Stomach (tissue), 9 donors: ENCODE data around the gene HAND1. TPM values are rescaled to one million over a fixed set of nuclear protein-coding genes. Genes with fewer than 3 reads are reported as not detected.

Experiments used
- DNase-seq, 2 donors: peaks; one replicate each; pipeline versions ENCODE4 v3.0.0 to v3.0.0-alpha.2; 2013 to 2019
- H3K27ac ChIP-seq, 5 donors: fragments of 200-600 bp in 4 of 5; sonication (generic) in 4 of 5; one replicate each; pipeline ENCODE4 v1.5.1; 2013 to 2019; ENCODE audit warnings: mild to moderate bottlenecking in 1 of 5, moderate library complexity in 1 of 5
- H3K27me3 ChIP-seq, 3 donors: fragments of 200-600 bp; sonication (generic); one replicate each; pipeline ENCODE4 v1.5.1; 2017 to 2019; ENCODE audit warnings: mixed run types in 1 of 3
- H3K36me3 ChIP-seq, 4 donors: fragments of 200-600 bp; sonication (generic); 1 replicate in 3 of 4; 2 replicates in 1 of 4; pipeline ENCODE4 v1.5.1; 2016 to 2019
- H3K4me1 ChIP-seq, 4 donors: fragments of 200-600 bp; sonication (generic); one replicate each; pipeline ENCODE4 v1.5.1; 2016 to 2019
- H3K4me3 ChIP-seq, 4 donors: fragments of 200-600 bp; sonication (generic) in 3 of 4; one replicate each; pipeline ENCODE4 v1.5.1; 2016 to 2019; ENCODE audit warnings: mild to moderate bottlenecking in 1 of 4
- H3K9me3 ChIP-seq, 4 donors: fragments of 200-600 bp; sonication (generic); one replicate each; pipeline ENCODE4 v1.5.1; 2016 to 2019
- CTCF ChIP-seq, 7 experiments: fragments of 450-650 bp in 4 of 7; fragments of 200-600 bp in 3 of 7; sonication (generic) in 3 of 7; IDR thresholded peaks; one replicate each; pipeline ENCODE4 v1.5.1; 2016 to 2019; ENCODE audit warnings: antibody characterized with exemption in 7 of 7, control low read depth in 2 of 7, mild to moderate bottlenecking in 1 of 7
- EP300 ChIP-seq: sonication (generic); formaldehyde crosslinking; IDR thresholded peaks from one replicate; pipeline ENCODE4 v1.6.1; 2017; ENCODE audit warnings: antibody characterized with exemption
- POLR2A ChIP-seq, 4 donors: fragments of 450-650 bp; IDR thresholded peaks; one replicate each; pipeline ENCODE4 v1.6.1; 2016; ENCODE audit warnings: antibody characterized with exemption in 4 of 4, control low read depth in 2 of 4, mild to moderate bottlenecking in 1 of 4, moderate library complexity in 1 of 4
- POLR2AphosphoS5 ChIP-seq, 3 donors: sonication (generic); formaldehyde crosslinking; IDR thresholded peaks; one replicate each; pipeline ENCODE4 v1.6.1; 2016; ENCODE audit warnings: antibody characterized with exemption in 3 of 3
- WGBS, 5 donors: extraction: QIAGEN DNeasy Blood & Tissue Kit in 3 of 5; methylation state at CpG; one replicate each; pipeline versions ENCODE4 v1.1.5 to v1.1.7; 2013 to 2018; 5-methylcytosine and 5-hydroxymethylcytosine counted together
- intact Hi-C: fragments of 100-400 bp; cut with DNase I; formaldehyde crosslinking; loops from one replicate; pipeline ENCODE4 v1.15.1; 2023; ENCODE audit warnings: low total_unique reads
- polyA plus RNA-seq, 3 donors: library from polyadenylated mRNA; stranded (reverse); fragments of 200-250 nt; gene quantifications; one replicate each; pipeline ENCODE4 v1.2.3, GENCODE V29; 2013
- total RNA-seq, 5 donors: library from RNA; depleted of rRNA; stranded (reverse); fragments of >200 nt; gene quantifications; one replicate each; pipeline versions ENCODE4 v1.1.0 to v1.2.3, GENCODE V29; 2014 to 2016
- donor health status: healthy with polysubstance abuse.
- donor health status: Bipolar disorder and iron deficiency.
- donor health status: healthy.

Gene HAND1
- total and polyA plus RNA-seq, 8 donors = 32.2 TPM; not detected in 7

GRCh38 chr5:154455585-154455984, 22.4 kb downstream of the HAND1 start:
- Histone ChIP-seq H3K27ac (no peak overlapping the region), H3K9me3 (no peaks in the 10 kb centered on the region), H3K27me3 (no peaks in the 10 kb centered on the region), H3K4me1 (no peaks in the 10 kb centered on the region), H3K4me3 (no peak overlapping the region), H3K36me3 (peaks cover 52 to 96% (median 92%) of the 10 kb centered on the region in 4 donors)
- intact Hi-C loops = no loop called here
- TF ChIP-seq CTCF (IDR thresholded peaks at IDR 0.05) (no peak), EP300 (no peak), POLR2A (IDR thresholded peaks at IDR 0.05) (no peak), POLR2AphosphoS5 (IDR thresholded peaks at IDR 0.05) (no peak)
- no peak for DNase-seq
- WGBS, 5 donors = 81 to 94% (median 88%) methylated on average over 5 of the region's 5 CpGs

DNA sequence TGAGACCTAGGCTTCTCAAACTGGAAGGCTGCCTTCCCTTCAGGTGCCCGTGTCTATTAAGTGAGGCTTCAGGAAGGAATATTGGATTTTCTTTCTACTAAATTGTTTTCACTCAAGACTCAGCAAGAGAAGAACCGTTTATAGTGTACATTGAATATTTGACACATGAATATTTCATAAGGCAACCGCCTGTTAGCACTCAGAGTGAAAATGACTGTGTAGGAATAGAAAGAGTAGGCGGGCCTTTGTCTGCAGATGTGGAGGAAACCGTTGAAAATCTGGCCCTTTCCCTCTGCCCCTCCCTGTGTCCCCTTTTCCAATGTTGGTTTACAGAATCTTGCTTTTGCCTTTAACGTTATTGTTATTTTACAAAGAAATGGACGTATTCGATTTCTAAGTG, 26.1 kb downstream of the HAND1 start:
- WGBS, 5 donors = 81 to 92% (median 90%) methylated on average over 8 of the region's 8 CpGs
- no peak overlapping the region for H3K27ac ChIP-seq
- H3K4me3 ChIP-seq = no peak overlapping the region
- H3K36me3 ChIP-seq = peaks cover 52 to 70% (median 67%) of the 10 kb centered on the region in 4 donors
- intact Hi-C loops = no loop called here
- H3K27me3 ChIP-seq = no peaks in the 10 kb centered on the region
- no peak for TF ChIP-seq EP300
- no peak for TF ChIP-seq CTCF (IDR thresholded peaks at IDR 0.05)
- TF ChIP-seq POLR2A (IDR thresholded peaks at IDR 0.05) = no peak
- TF ChIP-seq POLR2AphosphoS5 (IDR thresholded peaks at IDR 0.05) = no peak
- no peak for DNase-seq
- H3K9me3 ChIP-seq = no peaks in the 10 kb centered on the region
- peaks cover 18 to 32% (median 24%) of the 10 kb centered on the region in 4 donors for H3K4me1 ChIP-seq

GRCh38 chr5:154449786-154450185, 28.2 kb downstream of the HAND1 start:
- Histone ChIP-seq H3K27me3 (no peaks in the 10 kb centered on the region), H3K4me3 (no peak overlapping the region), H3K9me3 (no peaks in the 10 kb centered on the region), H3K36me3 (peaks cover 32 to 48% (median 45%) of the 10 kb centered on the region in 4 donors), H3K4me1 (peaks cover 22 to 38% (median 31%) of the 10 kb centered on the region in 4 donors), H3K27ac (no peak overlapping the region)
- WGBS, 5 donors = 79 to 87% (median 82%) methylated on average over 2 of the region's 2 CpGs
- intact Hi-C loops = no loop called here
- DNase-seq = no peak
- no peak for TF ChIP-seq POLR2A (IDR thresholded peaks at IDR 0.05)
- no peak for TF ChIP-seq CTCF (IDR thresholded peaks at IDR 0.05)
- no peak for TF ChIP-seq POLR2AphosphoS5 (IDR thresholded peaks at IDR 0.05)
- TF ChIP-seq EP300 = no peak

DNA sequence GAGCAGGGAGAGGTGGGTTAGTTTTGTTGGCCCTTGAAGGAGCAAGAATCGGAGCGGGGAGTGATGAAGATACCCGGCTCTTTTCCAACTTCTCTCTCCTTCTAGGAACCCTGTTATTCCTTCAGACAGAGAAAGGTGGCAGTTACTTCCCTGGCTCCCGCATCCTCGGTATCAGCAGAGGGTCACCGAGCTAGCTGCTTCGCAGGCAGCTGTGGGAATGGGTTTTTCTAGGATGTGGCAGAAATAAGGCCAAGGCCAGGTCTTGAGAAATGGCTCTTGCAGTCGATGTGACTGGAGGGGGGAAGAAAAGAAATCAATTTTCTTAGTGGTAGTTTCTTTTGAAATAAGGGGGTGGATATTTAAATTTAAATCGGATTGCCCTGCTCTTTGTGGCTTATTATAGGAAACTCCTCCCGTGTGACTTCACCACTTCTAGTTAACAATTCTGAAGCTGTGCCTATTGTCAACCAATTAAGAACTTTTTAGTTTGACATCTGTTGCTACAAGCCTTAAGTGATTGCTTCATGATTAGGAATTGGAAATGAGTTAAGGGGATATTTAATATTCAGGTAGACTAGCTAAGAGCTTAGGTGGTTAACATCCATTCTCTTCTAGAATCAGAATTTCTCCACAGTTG, 30.8 kb downstream of the HAND1 start:
- H3K4me1 ChIP-seq = peaks cover 22 to 49% (median 38%) of the 10 kb centered on the region in 4 donors
- peak overlapping the region; percentile 62 to 98 (median 86) for H3K4me3 ChIP-seq
- WGBS, 5 donors = 6 to 10% (median 7%) methylated on average over 10 of the region's 10 CpGs
- no peaks in the 10 kb centered on the region for H3K9me3 ChIP-seq
- peaks cover 13 to 33% (median 26%) of the 10 kb centered on the region in 4 donors for H3K36me3 ChIP-seq
- H3K27me3 ChIP-seq = no peaks in the 10 kb centered on the region
- no peak for TF ChIP-seq CTCF (IDR thresholded peaks at IDR 0.05)
- no peak for TF ChIP-seq POLR2A (IDR thresholded peaks at IDR 0.05)
- TF ChIP-seq EP300 = no peak
- no peak for TF ChIP-seq POLR2AphosphoS5 (IDR thresholded peaks at IDR 0.05)
- peak overlapping the region in 4 of 5 donors; percentile 75 to 90 (median 86) for H3K27ac ChIP-seq
- DNase-seq = no peak
- intact Hi-C loops = no loop called here
